OCI-LY3 (cell line): Measurements from ENCODE around the gene SUMF1.

Source experiments
- H2AFZ ChIP-seq: fragments of 200-600, 300-600 bp; shearing (Covaris generic); 2 replicates; pipeline ENCODE4 v1.6.0; 2014; ENCODE audit warnings: antibody characterized with exemption, low read depth, low read length
- H3K27ac ChIP-seq: fragments of 200-600, 300-600 bp; sonication (generic); 2 replicates; pipeline ENCODE4 v1.5.1; 2014; ENCODE audit warnings: mild to moderate bottlenecking, low read length, moderate library complexity, mixed read lengths
- H3K27me3 ChIP-seq: fragments of 200-600, 300-600 bp; sonication (generic); 2 replicates; pipeline ENCODE4 v1.6.1; 2014; ENCODE audit warnings: low read depth, low read length, mixed read lengths
- H3K36me3 ChIP-seq: fragments of 200-600, 300-600 bp; sonication (generic); replicated peaks from 2 replicates; pipeline ENCODE3; 2014; ENCODE audit warnings: low read depth, low read length, mixed read lengths
- H3K4me1 ChIP-seq: fragments of 300-600, 200-600 bp; sonication (generic); 2 replicates; pipeline ENCODE4 v1.6.1; 2014; ENCODE audit warnings: low read length, mixed read lengths
- H3K4me2 ChIP-seq: fragments of 200-600, 300-600 bp; sonication (generic); 2 replicates; pipeline ENCODE4 v1.6.1; 2014; ENCODE audit warnings: low read length, mixed read lengths
- H3K4me3 ChIP-seq: fragments of 300-600, 200-600 bp; sonication (generic); 2 replicates; pipeline ENCODE4 v1.5.1; 2014; ENCODE audit warnings: antibody characterized with exemption, mild to moderate bottlenecking, low read length, moderate library complexity
- H3K79me2 ChIP-seq: fragments of 300-600, 200-600 bp; shearing (Covaris generic); 2 replicates; pipeline ENCODE4 v1.6.1; 2014; ENCODE audit warnings: mild to moderate bottlenecking, low read length, mixed read lengths
- H3K9ac ChIP-seq: fragments of 300-600, 200-600 bp; shearing (Covaris generic); 2 replicates; pipeline ENCODE4 v1.6.0; 2014; ENCODE audit warnings: mild to moderate bottlenecking, low read length, moderate library complexity
- H3K9me3 ChIP-seq: fragments of 200-600, 300-600 bp; shearing (Covaris generic); 2 replicates; pipeline ENCODE4 v1.6.1; 2014; ENCODE audit warnings: low read length, mixed read lengths; ENCODE audit not compliant: insufficient read depth
- H4K20me1 ChIP-seq: fragments of 200-600, 300-600 bp; sonication (generic); 2 replicates; pipeline ENCODE4 v1.6.1; 2016; ENCODE audit warnings: low read length, mixed read lengths; ENCODE audit not compliant: insufficient read depth
- CTCF ChIP-seq: fragments of 200-600, 300-600 bp; sonication (generic); IDR thresholded peaks from 2 replicates; pipeline ENCODE4 v1.5.1; 2014; ENCODE audit warnings: antibody characterized with exemption, low read length, low read depth
- EZH2phosphoT487 ChIP-seq: fragments of 200-600 bp; shearing (Covaris generic); IDR thresholded peaks from 2 replicates; pipeline ENCODE4 v1.6.1; 2018; ENCODE audit warnings: antibody characterized with exemption, mixed run types, low read depth

The SUMF1 gene

GRCh38 chr3:4508048-4508981 lies 41.2 kb upstream of the SUMF1 start:
- no peaks in the 10 kb centered on the region for H3K79me2 ChIP-seq
- peaks cover 39% of the 10 kb centered on the region for H3K4me1 ChIP-seq
- H3K4me3 ChIP-seq, result peak overlapping the region; percentile 13; the same call in 1 of the 2 replicates
- H3K27me3 ChIP-seq, result peaks cover 74% of the 10 kb centered on the region
- no peak for TF ChIP-seq EZH2phosphoT487
- no peak for TF ChIP-seq CTCF
- H3K9ac ChIP-seq, result no peak overlapping the region
- H2AFZ ChIP-seq, result no peak overlapping the region
- H3K27ac ChIP-seq, result no peak overlapping the region
- no peaks in the 10 kb centered on the region for H3K36me3 ChIP-seq
- H3K9me3 ChIP-seq, result no peaks in the 10 kb centered on the region
- peaks cover 27% of the 10 kb centered on the region; the same call in 1 of the 2 replicates for H4K20me1 ChIP-seq
- H3K4me2 ChIP-seq, result peak overlapping the region; percentile 57

GRCh38 chr3:4507024-4507596 lies 40.0 kb upstream of the SUMF1 start:
- H3K36me3 ChIP-seq, result no peaks in the 10 kb centered on the region
- no peaks in the 10 kb centered on the region for H3K9me3 ChIP-seq
- H3K4me3 ChIP-seq, result no peak overlapping the region
- peaks cover 44% of the 10 kb centered on the region for H3K4me1 ChIP-seq
- peaks cover 74% of the 10 kb centered on the region for H3K27me3 ChIP-seq
- H2AFZ ChIP-seq, result no peak overlapping the region
- no peak overlapping the region for H3K27ac ChIP-seq
- H4K20me1 ChIP-seq, result peaks cover 27% of the 10 kb centered on the region; the same call in 1 of the 2 replicates
- no peaks in the 10 kb centered on the region for H3K79me2 ChIP-seq
- no peak overlapping the region for H3K9ac ChIP-seq
- H3K4me2 ChIP-seq, result no peak overlapping the region
- TF ChIP-seq EZH2phosphoT487 (no peak), CTCF (no peak)

GRCh38 chr3:4506559-4507023 lies 39.5 kb upstream of the SUMF1 start:
- H3K27ac ChIP-seq, result no peak overlapping the region
- H3K9me3 ChIP-seq, result no peaks in the 10 kb centered on the region
- H3K9ac ChIP-seq, result no peak overlapping the region

More at GRCh38 chr3:4506559-4507023, 39.5 kb upstream of the SUMF1 start:
- Histone ChIP-seq H3K36me3 (no peaks in the 10 kb centered on the region), H2AFZ (no peak overlapping the region), H3K27me3 (peaks cover 73% of the 10 kb centered on the region), H4K20me1 (peaks cover 26% of the 10 kb centered on the region; the same call in 1 of the 2 replicates), H3K4me2 (no peak overlapping the region), H3K4me1 (peaks cover 44% of the 10 kb centered on the region), H3K4me3 (no peak overlapping the region), H3K79me2 (no peaks in the 10 kb centered on the region)
- TF ChIP-seq CTCF (no peak), EZH2phosphoT487 (no peak)
